ENCODE measurements around the gene PSPC1.

PSPC1 gene

DNA sequence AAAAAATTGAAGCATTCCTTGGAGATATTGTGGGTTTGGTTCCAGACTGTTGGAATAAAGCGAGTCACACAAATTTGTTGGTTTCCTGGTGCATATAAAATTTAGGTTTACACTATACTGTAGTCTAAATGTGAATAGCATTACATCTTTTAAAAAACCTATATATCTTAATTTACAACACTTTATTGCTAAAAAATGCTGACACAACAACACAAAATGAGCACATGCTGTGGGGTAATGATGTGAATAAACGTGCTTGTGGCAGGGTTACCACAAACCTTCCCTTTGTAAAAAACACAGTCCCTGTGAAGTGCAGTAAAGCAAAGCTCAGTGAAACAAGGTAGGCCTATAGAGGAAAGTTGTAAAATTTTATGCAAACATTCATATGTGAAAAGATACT lies 121.6 kb downstream of the PSPC1 start:
- H3K27me3 ChIP-seq (ENCODE audit: insufficient read depth, poor library complexity, severe bottlenecking), result no peaks in the 10 kb centered on the region
- DNase-seq (ENCODE audit: low read depth in 1 of 2, low spot score in 1 of 2), result no peak
- H3K4me3 ChIP-seq (replicated peaks; ENCODE audit: insufficient read depth, low read length), result no peak overlapping the region
- no peak overlapping the region for H3K27ac ChIP-seq (replicated peaks)
- TF ChIP-seq POLR2AphosphoS5 (IDR thresholded peaks at IDR 0.05; ENCODE audit: low read depth) (no peak), SPI1 (IDR thresholded peaks at IDR 0.05; ENCODE audit: borderline replicate concordance, low read depth) (no peak), GABPA (IDR thresholded peaks at IDR 0.05; ENCODE audit: low read depth) (no peak)
- TF ChIP-seq, protein P1, sequence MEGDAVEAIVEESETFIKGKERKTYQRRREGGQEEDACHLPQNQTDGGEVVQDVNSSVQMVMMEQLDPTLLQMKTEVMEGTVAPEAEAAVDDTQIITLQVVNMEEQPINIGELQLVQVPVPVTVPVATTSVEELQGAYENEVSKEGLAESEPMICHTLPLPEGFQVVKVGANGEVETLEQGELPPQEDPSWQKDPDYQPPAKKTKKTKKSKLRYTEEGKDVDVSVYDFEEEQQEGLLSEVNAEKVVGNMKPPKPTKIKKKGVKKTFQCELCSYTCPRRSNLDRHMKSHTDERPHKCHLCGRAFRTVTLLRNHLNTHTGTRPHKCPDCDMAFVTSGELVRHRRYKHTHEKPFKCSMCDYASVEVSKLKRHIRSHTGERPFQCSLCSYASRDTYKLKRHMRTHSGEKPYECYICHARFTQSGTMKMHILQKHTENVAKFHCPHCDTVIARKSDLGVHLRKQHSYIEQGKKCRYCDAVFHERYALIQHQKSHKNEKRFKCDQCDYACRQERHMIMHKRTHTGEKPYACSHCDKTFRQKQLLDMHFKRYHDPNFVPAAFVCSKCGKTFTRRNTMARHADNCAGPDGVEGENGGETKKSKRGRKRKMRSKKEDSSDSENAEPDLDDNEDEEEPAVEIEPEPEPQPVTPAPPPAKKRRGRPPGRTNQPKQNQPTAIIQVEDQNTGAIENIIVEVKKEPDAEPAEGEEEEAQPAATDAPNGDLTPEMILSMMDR (IDR thresholded peaks at IDR 0.05; ENCODE audit: insufficient read depth, low read length), result no peak
- TF ChIP-seq, protein P2, sequence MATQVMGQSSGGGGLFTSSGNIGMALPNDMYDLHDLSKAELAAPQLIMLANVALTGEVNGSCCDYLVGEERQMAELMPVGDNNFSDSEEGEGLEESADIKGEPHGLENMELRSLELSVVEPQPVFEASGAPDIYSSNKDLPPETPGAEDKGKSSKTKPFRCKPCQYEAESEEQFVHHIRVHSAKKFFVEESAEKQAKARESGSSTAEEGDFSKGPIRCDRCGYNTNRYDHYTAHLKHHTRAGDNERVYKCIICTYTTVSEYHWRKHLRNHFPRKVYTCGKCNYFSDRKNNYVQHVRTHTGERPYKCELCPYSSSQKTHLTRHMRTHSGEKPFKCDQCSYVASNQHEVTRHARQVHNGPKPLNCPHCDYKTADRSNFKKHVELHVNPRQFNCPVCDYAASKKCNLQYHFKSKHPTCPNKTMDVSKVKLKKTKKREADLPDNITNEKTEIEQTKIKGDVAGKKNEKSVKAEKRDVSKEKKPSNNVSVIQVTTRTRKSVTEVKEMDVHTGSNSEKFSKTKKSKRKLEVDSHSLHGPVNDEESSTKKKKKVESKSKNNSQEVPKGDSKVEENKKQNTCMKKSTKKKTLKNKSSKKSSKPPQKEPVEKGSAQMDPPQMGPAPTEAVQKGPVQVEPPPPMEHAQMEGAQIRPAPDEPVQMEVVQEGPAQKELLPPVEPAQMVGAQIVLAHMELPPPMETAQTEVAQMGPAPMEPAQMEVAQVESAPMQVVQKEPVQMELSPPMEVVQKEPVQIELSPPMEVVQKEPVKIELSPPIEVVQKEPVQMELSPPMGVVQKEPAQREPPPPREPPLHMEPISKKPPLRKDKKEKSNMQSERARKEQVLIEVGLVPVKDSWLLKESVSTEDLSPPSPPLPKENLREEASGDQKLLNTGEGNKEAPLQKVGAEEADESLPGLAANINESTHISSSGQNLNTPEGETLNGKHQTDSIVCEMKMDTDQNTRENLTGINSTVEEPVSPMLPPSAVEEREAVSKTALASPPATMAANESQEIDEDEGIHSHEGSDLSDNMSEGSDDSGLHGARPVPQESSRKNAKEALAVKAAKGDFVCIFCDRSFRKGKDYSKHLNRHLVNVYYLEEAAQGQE (IDR thresholded peaks at IDR 0.05; ENCODE audit: insufficient replicate concordance, low read depth), result no peak

DNA sequence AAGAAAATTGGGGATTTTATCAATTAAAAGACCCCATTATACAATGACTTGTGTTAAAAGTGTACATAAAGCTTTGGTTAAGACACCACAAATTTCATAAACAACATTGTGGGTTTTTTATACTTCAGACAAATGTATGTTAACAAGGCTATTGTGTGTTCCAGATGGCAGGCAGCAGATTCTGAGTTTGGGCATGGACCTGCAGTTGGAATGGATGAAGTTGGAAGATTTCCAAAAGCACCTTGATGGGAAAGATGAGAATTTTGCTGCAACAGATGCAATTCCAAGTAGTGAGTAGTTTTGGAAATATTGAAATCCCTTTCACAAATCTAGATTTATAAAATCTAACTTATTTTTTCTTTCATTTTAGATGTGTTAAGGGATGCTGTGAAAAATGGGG lies 123.9 kb downstream of the PSPC1 start:
- TF ChIP-seq SPI1 (IDR thresholded peaks at IDR 0.05; ENCODE audit: borderline replicate concordance, low read depth) (no peak), POLR2AphosphoS5 (IDR thresholded peaks at IDR 0.05; ENCODE audit: low read depth) (no peak), GABPA (IDR thresholded peaks at IDR 0.05; ENCODE audit: low read depth) (no peak)
- TF ChIP-seq, protein P1 (IDR thresholded peaks at IDR 0.05; ENCODE audit: insufficient read depth, low read length), result no peak
- TF ChIP-seq, protein P2 (IDR thresholded peaks at IDR 0.05; ENCODE audit: insufficient replicate concordance, low read depth), result no peak
- no peak for DNase-seq (ENCODE audit: low read depth in 1 of 2, low spot score in 1 of 2)
- H3K27ac ChIP-seq (replicated peaks), result no peak overlapping the region

DNA sequence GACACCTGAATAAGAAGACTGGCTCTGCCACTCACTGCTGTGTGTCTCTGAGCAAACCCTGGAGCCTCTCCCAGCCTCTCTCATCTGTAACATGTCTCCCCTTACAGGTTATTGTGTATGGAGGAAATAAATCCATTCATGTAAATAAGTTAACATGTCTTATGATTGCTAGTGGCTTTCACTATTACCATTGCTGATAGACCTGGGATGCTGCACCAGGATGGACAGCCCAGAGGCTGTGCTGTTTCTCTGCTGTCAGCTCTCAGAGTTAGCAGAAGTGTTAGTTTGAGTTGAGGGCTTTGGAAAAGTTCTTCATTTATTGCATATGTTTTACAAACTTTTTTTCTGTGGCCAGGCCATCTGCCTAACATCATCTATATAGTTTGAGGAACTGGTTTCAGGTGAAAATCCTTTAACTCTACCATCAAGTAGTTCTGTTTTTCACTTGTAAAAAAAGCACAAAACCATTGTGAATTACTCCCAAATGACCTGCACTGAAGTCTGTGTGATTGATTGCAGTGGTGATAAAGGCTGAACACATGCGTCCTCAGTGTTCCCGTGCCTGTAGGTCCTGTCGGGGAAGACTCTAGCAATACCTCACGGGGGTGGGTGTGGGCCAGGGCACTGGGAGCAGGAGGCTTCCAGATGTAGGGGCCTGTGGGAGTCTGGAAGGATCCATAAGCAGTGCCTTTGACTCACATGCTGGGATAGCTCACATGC lies 124.7 kb downstream of the PSPC1 start:
- TF ChIP-seq, protein P2 (IDR thresholded peaks at IDR 0.05; ENCODE audit: insufficient replicate concordance, low read depth), result no peak
- TF ChIP-seq SPI1 (IDR thresholded peaks at IDR 0.05; ENCODE audit: borderline replicate concordance, low read depth) (peak; percentile 52; the same call in 1 of the 2 replicates), POLR2AphosphoS5 (IDR thresholded peaks at IDR 0.05; ENCODE audit: low read depth) (no peak)
- TF ChIP-seq, protein P1 (IDR thresholded peaks at IDR 0.05; ENCODE audit: insufficient read depth, low read length), result no peak
- H3K27ac ChIP-seq (replicated peaks), result no peak overlapping the region
- no peak for DNase-seq (ENCODE audit: low read depth in 1 of 2, low spot score in 1 of 2)
- no peak overlapping the region for H3K4me3 ChIP-seq (replicated peaks; ENCODE audit: insufficient read depth, low read length)
- H3K27me3 ChIP-seq (ENCODE audit: insufficient read depth, poor library complexity, severe bottlenecking), result no peaks in the 10 kb centered on the region

More for the DNA sequence above, 123.9 kb downstream of the PSPC1 start:
- Histone ChIP-seq H3K27me3 (ENCODE audit: insufficient read depth, poor library complexity, severe bottlenecking) (no peaks in the 10 kb centered on the region), H3K4me3 (replicated peaks; ENCODE audit: insufficient read depth, low read length) (no peak overlapping the region)
